Lower lobe of right lung (tissue), 2 donors: ENCODE results near the gene PAGE5. TPM values are rescaled to one million over a fixed set of nuclear protein-coding genes. Genes with fewer than 3 reads are reported as not detected.

Source experiments
- ATAC-seq, 2 donors: fragments of 200-7000 bp; cut with Tn5 transposase; one replicate each; pipeline ENCODE4 v1.9.1; 2020 to 2022; ENCODE audit warnings: mild to moderate bottlenecking in 2 of 2, moderate library complexity in 2 of 2
- DNase-seq: peaks from one replicate; pipeline ENCODE4 v3.0.0-alpha.2; 2020
- H3K27ac ChIP-seq: fragments of 200-600 bp; one replicate; pipeline ENCODE4 v1.8.0; 2022
- H3K27me3 ChIP-seq: fragments of 200-600 bp; one replicate; pipeline ENCODE4 v1.8.0; 2022; ENCODE audit warnings: low read depth
- H3K36me3 ChIP-seq: fragments of 200-600 bp; one replicate; pipeline ENCODE4 v1.8.0; 2022; ENCODE audit warnings: mild to moderate bottlenecking
- H3K4me1 ChIP-seq: fragments of 200-600 bp; one replicate; pipeline ENCODE4 v1.8.0; 2022
- H3K4me3 ChIP-seq: fragments of 200-600 bp; one replicate; pipeline ENCODE4 v1.8.0; 2022; ENCODE audit warnings: mild to moderate bottlenecking
- H3K9me3 ChIP-seq: fragments of 200-600 bp; one replicate; pipeline ENCODE4 v1.8.0; 2022
- CTCF ChIP-seq: fragments of 200-600 bp; IDR thresholded peaks from one replicate; pipeline ENCODE4 v1.8.0; 2022; ENCODE audit warnings: antibody characterized with exemption, mild to moderate bottlenecking
- intact Hi-C: fragments of 100-400 bp; cut with DNase I; formaldehyde crosslinking; loops from one replicate; pipeline ENCODE4 v1.11.0; 2022
- long read RNA-seq: library from polyadenylated mRNA; unstranded; transcript quantifications from one replicate; pipeline ENCODE4 v2.0.0, GENCODE V29; 2021
- total RNA-seq: library from RNA; stranded (reverse); fragmentation: NEBNext Ultra II Directional; extraction: Animal tissue kit (Norgen Biotek cat#: 25700); gene quantifications from one replicate; pipeline ENCODE4 v1.2.1, GENCODE V29; 2021
- donor health status: DM: no; HTN: yes; CAD: no; lungs with severe emphysema.

PAGE5 gene, protein sequence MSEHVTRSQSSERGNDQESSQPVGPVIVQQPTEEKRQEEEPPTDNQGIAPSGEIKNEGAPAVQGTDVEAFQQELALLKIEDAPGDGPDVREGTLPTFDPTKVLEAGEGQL
- total RNA-seq, result not detected
- long read RNA-seq, result 0 reads

DNA sequence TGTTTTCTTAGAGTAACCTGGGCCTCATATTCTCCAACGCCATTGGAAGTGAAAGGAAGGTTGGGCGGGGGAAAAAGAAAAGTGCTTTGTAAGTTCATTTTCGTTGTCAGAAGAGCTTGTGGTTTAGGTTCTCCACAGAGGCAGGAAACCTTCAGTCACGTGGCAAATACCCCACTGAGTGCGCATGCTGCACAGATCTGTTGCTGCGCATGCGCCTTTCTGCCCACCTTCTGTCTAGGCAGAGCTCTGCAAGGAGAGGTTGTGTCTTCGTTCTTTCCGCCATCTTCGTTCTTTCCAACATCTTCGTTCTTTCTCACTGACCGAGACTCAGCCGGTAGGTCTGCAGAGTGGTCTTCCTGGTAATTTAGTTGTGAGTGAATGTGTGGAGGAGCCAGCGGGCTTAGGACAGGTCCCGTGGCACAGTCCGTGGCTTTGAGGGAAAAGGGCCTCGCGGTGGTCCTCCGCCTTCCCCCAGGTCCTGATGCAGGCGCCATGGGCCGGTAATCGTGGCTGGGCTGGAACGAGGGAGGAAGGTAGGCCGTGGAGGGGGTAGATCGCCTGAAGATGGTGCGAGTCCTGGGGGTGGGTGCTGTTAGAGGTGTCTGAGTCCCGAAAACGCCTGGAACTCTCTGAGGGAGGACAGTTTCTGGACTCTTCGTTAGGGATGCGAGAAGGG, at the start of gene PAGE5:
PAGE5 (plus strand) TSS at position 228 of the 676 bp plus-strand sequence. CDS start 1,037 bp downstream, outside the sequence.
- DNase-seq, result no peak
- intact Hi-C loops, result no loop called here

DNA sequence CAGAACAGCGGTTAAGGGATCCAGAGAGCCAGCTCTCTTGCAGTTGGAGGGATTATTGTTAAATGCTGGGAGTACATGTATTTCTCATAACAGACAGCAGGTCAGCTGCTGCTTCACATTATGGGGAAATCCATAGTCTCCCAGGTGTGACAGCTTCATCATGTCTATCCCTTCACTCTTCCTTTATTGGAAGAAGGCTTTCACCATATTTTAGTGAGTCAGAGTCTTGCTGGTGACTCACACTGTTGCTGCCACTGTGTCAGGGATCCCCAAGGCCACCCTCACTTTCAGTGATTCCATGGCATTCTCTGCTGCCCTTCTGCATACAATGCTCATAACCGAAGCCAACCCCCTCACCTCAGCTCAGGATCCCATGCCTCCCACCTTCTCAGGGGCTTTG, 32.9 kb upstream of the PAGE5 start:
- Histone ChIP-seq H3K27ac (no peak overlapping the region), H3K27me3 (no peaks in the 10 kb centered on the region), H3K9me3 (no peaks in the 10 kb centered on the region), H3K4me3 (no peak overlapping the region), H3K36me3 (no peaks in the 10 kb centered on the region), H3K4me1 (no peaks in the 10 kb centered on the region)
- TF ChIP-seq CTCF, result no peak
- DNase-seq (no peak), ATAC-seq (no peak)
- intact Hi-C loops, result no loop called here

More for the DNA sequence above, at the start of gene PAGE5:
- TF ChIP-seq CTCF, result no peak
- Histone ChIP-seq H3K4me3 (no peak within 1 kb of the TSS), H3K4me1 (no peaks in the 10 kb centered on the region), H3K9me3 (no peaks in the 10 kb centered on the region), H3K36me3 (no peaks in the 10 kb centered on the region), H3K27me3 (no peaks in the 10 kb centered on the region), H3K27ac (no peak within 1 kb of the TSS)
- ATAC-seq, result no peak

GRCh38 chrX:55196688-55197087, 23.5 kb upstream of the PAGE5 start:
- ATAC-seq (no peak), DNase-seq (no peak)
- TF ChIP-seq CTCF, result no peak
- no peaks in the 10 kb centered on the region for H3K9me3 ChIP-seq
- H3K36me3 ChIP-seq, result no peaks in the 10 kb centered on the region
- H3K4me1 ChIP-seq, result no peaks in the 10 kb centered on the region
- H3K27ac ChIP-seq, result no peak overlapping the region
- no peaks in the 10 kb centered on the region for H3K27me3 ChIP-seq
- no peak overlapping the region for H3K4me3 ChIP-seq
- intact Hi-C loops, result no loop called here

- Histone ChIP-seq H3K27me3 (no peaks in the 10 kb centered on the region), H3K27ac (no peak overlapping the region), H3K4me1 (no peaks in the 10 kb centered on the region), H3K9me3 (no peaks in the 10 kb centered on the region), H3K4me3 (no peak overlapping the region), H3K36me3 (no peaks in the 10 kb centered on the region)
- no peak for TF ChIP-seq CTCF
- intact Hi-C loops, result no loop called here
- DNase-seq, result no peak
- no peak for ATAC-seq
Observed at GRCh38 chrX:55201930-55202579, 18.1 kb upstream of the PAGE5 start.

- H3K4me1 ChIP-seq, result no peaks in the 10 kb centered on the region
- no peak overlapping the region for H3K4me3 ChIP-seq
- DNase-seq, result no peak
- TF ChIP-seq CTCF, result no peak
- no peaks in the 10 kb centered on the region for H3K36me3 ChIP-seq
- intact Hi-C loops, result no loop called here
- no peaks in the 10 kb centered on the region for H3K27me3 ChIP-seq
- no peak for ATAC-seq
- H3K9me3 ChIP-seq, result no peaks in the 10 kb centered on the region
- no peak overlapping the region for H3K27ac ChIP-seq
Observed at GRCh38 chrX:55206162-55206941, 13.8 kb upstream of the PAGE5 start.
